H9 (cell line): ENCODE results near the gene PGS1. TPM values are rescaled to one million over a fixed set of nuclear protein-coding genes. Genes with fewer than 3 reads are reported as not detected.
A peak's percentile ranks its signal among the peaks of the same experiment; 100 is the strongest.

Experiments used
- DNase-seq: peaks from one replicate; pipeline ENCODE4 v3.0.0-alpha.2; 2017
- H2AFZ ChIP-seq: one replicate; pipeline ENCODE4 v1.6.1; 2013; ENCODE audit warnings: mild to moderate bottlenecking, low read length, control low read depth, moderate library complexity
- H2AK5ac ChIP-seq: 2 replicates; pipeline ENCODE4 v1.6.1; 2013; ENCODE audit warnings: low read length, control low read depth, mixed read lengths; ENCODE audit not compliant: insufficient read length
- H2BK120ac ChIP-seq: one replicate; pipeline ENCODE4 v1.6.1; 2013; ENCODE audit warnings: low read depth, mild to moderate bottlenecking, low read length, control low read depth, inconsistent platforms; ENCODE audit not compliant: poor library complexity, severe bottlenecking
- H2BK12ac ChIP-seq: 2 replicates; pipeline ENCODE4 v1.6.1; 2013; ENCODE audit warnings: low read length, control low read depth, mixed read lengths, low read depth; ENCODE audit not compliant: insufficient read length
- H2BK15ac ChIP-seq: 2 replicates; pipeline ENCODE4 v1.6.1; 2013; ENCODE audit warnings: low read depth, low read length, control low read depth
- H2BK20ac ChIP-seq: one replicate; pipeline ENCODE4 v1.6.1; 2013; ENCODE audit warnings: low read depth, mild to moderate bottlenecking, low read length, control low read depth, inconsistent platforms; ENCODE audit not compliant: poor library complexity, severe bottlenecking
- H2BK5ac ChIP-seq: 2 replicates; pipeline ENCODE4 v1.6.1; 2013; ENCODE audit warnings: low read length, control low read depth, mixed read lengths; ENCODE audit not compliant: insufficient read length
- H3K14ac ChIP-seq: 2 replicates; pipeline ENCODE4 v1.6.1; 2013; ENCODE audit warnings: low read length, control low read depth; ENCODE audit not compliant: insufficient read depth
- H3K18ac ChIP-seq: 2 replicates; pipeline ENCODE4 v1.6.1; 2013; ENCODE audit warnings: low read depth, mild to moderate bottlenecking, mixed read lengths, low read length, control low read depth; ENCODE audit not compliant: insufficient read length
- H3K23ac ChIP-seq: 2 replicates; pipeline ENCODE4 v1.6.1; 2013; ENCODE audit warnings: low read length, control low read depth, mixed read lengths, low read depth; ENCODE audit not compliant: insufficient read length
- H3K23me2 ChIP-seq: 2 replicates; pipeline ENCODE4 v1.6.1; 2013; ENCODE audit warnings: low read depth, mild to moderate bottlenecking, mixed read lengths, low read length, control low read depth; ENCODE audit not compliant: insufficient read length, poor library complexity, severe bottlenecking
- H3K27ac ChIP-seq: 2 replicates; pipeline ENCODE4 v1.5.1; 2013; ENCODE audit warnings: low read length, control low read depth, mixed read lengths, low read depth; ENCODE audit not compliant: insufficient read length
- H3K27me3 ChIP-seq: 2 replicates; pipeline ENCODE4 v1.6.1; 2013; ENCODE audit warnings: low read length, control low read depth, inconsistent platforms; ENCODE audit not compliant: insufficient read depth
- H3K4ac ChIP-seq: 2 replicates; pipeline ENCODE4 v1.6.1; 2013; ENCODE audit warnings: low read depth, mild to moderate bottlenecking, control low read depth, inconsistent platforms, low read length, moderate library complexity
- H3K4me1 ChIP-seq: 2 replicates; pipeline ENCODE4 v1.6.1; 2013; ENCODE audit warnings: low read length, control low read depth, inconsistent platforms; ENCODE audit not compliant: insufficient read depth
- H3K4me2 ChIP-seq: 2 replicates; pipeline ENCODE4 v1.6.1; 2013; ENCODE audit warnings: low read length, control low read depth, mixed read lengths; ENCODE audit not compliant: insufficient read length, insufficient read depth
- H3K56ac ChIP-seq: 2 replicates; pipeline ENCODE4 v1.6.1; 2013; ENCODE audit warnings: low read depth, mild to moderate bottlenecking, mixed read lengths, low read length, control low read depth; ENCODE audit not compliant: insufficient read length
- H3K79me1 ChIP-seq: 2 replicates; pipeline ENCODE4 v1.6.1; 2013; ENCODE audit warnings: low read depth, mild to moderate bottlenecking, moderate library complexity, low read length, control low read depth, inconsistent platforms; ENCODE audit not compliant: insufficient read depth, poor library complexity, severe bottlenecking
- H3K79me2 ChIP-seq: 2 replicates; pipeline ENCODE4 v1.6.1; 2013; ENCODE audit warnings: low read length, control low read depth, inconsistent platforms; ENCODE audit not compliant: insufficient read depth
- H3K9ac ChIP-seq: 2 replicates; pipeline ENCODE4 v1.6.1; 2013; ENCODE audit warnings: low read length, control low read depth, mixed read lengths; ENCODE audit not compliant: insufficient read length; ENCODE audit errors: extremely low read depth
- H3K9me3 ChIP-seq: one replicate; pipeline ENCODE4 v1.6.1; 2013; ENCODE audit warnings: low read depth, low read length, inconsistent platforms; ENCODE audit not compliant: control insufficient read depth
- H3T11ph ChIP-seq: one replicate; pipeline ENCODE4 v1.6.1; 2013; ENCODE audit warnings: mild to moderate bottlenecking, low read length, control low read depth, inconsistent platforms
- H4K20me1 ChIP-seq: one replicate; pipeline ENCODE4 v1.6.1; 2013; ENCODE audit not compliant: control insufficient read depth, insufficient read length, insufficient read depth
- H4K5ac ChIP-seq: 2 replicates; pipeline ENCODE4 v1.6.1; 2013; ENCODE audit warnings: low read depth, mild to moderate bottlenecking, mixed read lengths, low read length, control low read depth; ENCODE audit not compliant: insufficient read length
- H4K8ac ChIP-seq: replicated peaks from 2 replicates; pipeline ENCODE4 v1.6.1; 2013; ENCODE audit warnings: low read length, control low read depth, mixed read lengths, low read depth; ENCODE audit not compliant: insufficient read length
- H4K91ac ChIP-seq: 2 replicates; pipeline ENCODE4 v1.6.1; 2013; ENCODE audit warnings: low read depth, mild to moderate bottlenecking, moderate library complexity, mixed read lengths, low read length, control low read depth; ENCODE audit not compliant: insufficient read length
- H3K27ac Mint-ChIP-seq, 3 experiments: 2 replicates in 2 of 3; 3 replicates in 1 of 3; pipeline ENCODE4 v1.8.0; 2020 to 2021; ENCODE audit warnings: mixed read lengths in 3 of 3, mild to moderate bottlenecking in 1 of 3, moderate library complexity in 1 of 3
- H3K27me3 Mint-ChIP-seq: 2 replicates; pipeline ENCODE4 v1.8.0; 2021; ENCODE audit warnings: low read depth, mild to moderate bottlenecking, moderate library complexity, mixed read lengths
- H3K36me3 Mint-ChIP-seq, 3 experiments: 2 replicates in 2 of 3; 3 replicates in 1 of 3; pipeline ENCODE4 v1.8.0; 2020 to 2021; ENCODE audit warnings: low read depth in 3 of 3, mixed read lengths in 3 of 3; ENCODE audit not compliant: insufficient read depth in 1 of 3
- H3K4me1 Mint-ChIP-seq, 2 experiments: 2 replicates each; pipeline ENCODE4 v1.8.0; 2020; ENCODE audit warnings: mixed read lengths in 2 of 2
- H3K4me3 Mint-ChIP-seq, 2 experiments: 2 replicates in 1 of 2; 3 replicates in 1 of 2; pipeline ENCODE4 v1.8.0; 2020 to 2021; ENCODE audit warnings: mild to moderate bottlenecking in 2 of 2, mixed read lengths in 2 of 2, moderate library complexity in 1 of 2
- H3K9me3 Mint-ChIP-seq, 2 experiments: 2 replicates in 1 of 2; 3 replicates in 1 of 2; pipeline ENCODE4 v1.8.0; 2020; ENCODE audit warnings: mild to moderate bottlenecking in 2 of 2, mixed read lengths in 2 of 2, moderate library complexity in 1 of 2
- WGBS: extraction: QIAGEN DNeasy Blood & Tissue Kit; methylation state at CpG from one replicate; pipeline ENCODE4 v1.1.7; 2013; ENCODE audit warnings: missing lambda C conversion rate, low lambda C conversion rate, mixed read lengths; ENCODE audit not compliant: insufficient read length; ENCODE audit errors: extremely low coverage; 5-methylcytosine and 5-hydroxymethylcytosine counted together
- total RNA-seq: library from RNA; stranded (reverse); gene quantifications from 2 replicates; pipeline ENCODE4 v1.2.1, GENCODE V29; 2021
- TF ChIP-seq, protein P1 (sequence below): fragments of 200-600 bp; sonication (generic); conservative IDR thresholded peaks from 3 replicates; pipeline ENCODE4 v1.8.0; 2021; ENCODE audit warnings: antibody characterized with exemption, mild to moderate bottlenecking

Gene PGS1
- total RNA-seq, 1 experiment from 2014 or later, result 45.7 TPM

DNA sequence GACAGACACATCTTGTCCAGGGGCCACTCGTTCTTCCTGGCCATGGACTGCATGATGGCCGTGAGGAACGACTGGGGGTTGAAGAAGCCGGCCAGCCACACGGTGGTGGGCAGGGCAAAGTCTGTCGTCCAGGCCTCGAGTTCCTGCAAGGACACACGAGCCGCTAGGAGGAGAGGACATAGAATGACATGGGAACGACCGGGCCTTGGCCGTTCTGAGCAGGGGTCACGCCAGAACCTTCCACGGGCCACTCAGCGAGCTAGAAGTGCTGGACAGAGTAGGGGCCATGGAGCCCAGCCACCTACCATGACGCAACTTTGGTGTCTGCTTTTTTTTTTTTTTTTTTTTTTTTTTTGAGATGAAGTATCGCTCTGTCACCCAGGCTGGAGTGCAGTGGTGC lies 47.0 kb downstream of the PGS1 start:
- no peak overlapping the region for H3K4me3 Mint-ChIP-seq
- H2BK15ac ChIP-seq, result no peak overlapping the region
- H3K27me3 ChIP-seq, result no peaks in the 10 kb centered on the region
- H3K27ac Mint-ChIP-seq, result peak overlapping the region in 1 of 3 experiments; percentile 61; a peak in 1 of 7 replicates
- H2AK5ac ChIP-seq, result no peak overlapping the region
- H3K4ac ChIP-seq, result no peak overlapping the region
- H3K23ac ChIP-seq, result no peak overlapping the region
- H2AFZ ChIP-seq, result no peak overlapping the region
- H3K23me2 ChIP-seq, result no peaks in the 10 kb centered on the region
- H2BK20ac ChIP-seq, result no peak overlapping the region
- no peak overlapping the region for H2BK120ac ChIP-seq
- no peaks in the 10 kb centered on the region for H3K4me1 ChIP-seq
- H3K14ac ChIP-seq, result no peak overlapping the region
- H3K79me1 ChIP-seq, result no peaks in the 10 kb centered on the region
- peaks cover 2% of the 10 kb centered on the region for H4K20me1 ChIP-seq
- H4K8ac ChIP-seq, result no peak overlapping the region
- H3K27ac ChIP-seq, result no peak overlapping the region
- no peaks in the 10 kb centered on the region for H3K27me3 Mint-ChIP-seq
- no peak overlapping the region for H3K18ac ChIP-seq
- DNase-seq, result no peak
- no peaks in the 10 kb centered on the region for H3K9me3 ChIP-seq
- H3K9ac ChIP-seq, result no peak overlapping the region
- H3K4me1 Mint-ChIP-seq, result peaks cover 9 to 14% of the 10 kb centered on the region in 2 experiments
- H2BK5ac ChIP-seq, result no peak overlapping the region
- H3T11ph ChIP-seq, result no peak overlapping the region
- H3K4me2 ChIP-seq, result no peak overlapping the region
- peaks cover 24 to 64% (median 48%) of the 10 kb centered on the region in 3 experiments for H3K36me3 Mint-ChIP-seq
- no peaks in the 10 kb centered on the region for H3K79me2 ChIP-seq
- H3K56ac ChIP-seq, result no peak overlapping the region
- no peak overlapping the region for H4K5ac ChIP-seq
- no peak overlapping the region for H2BK12ac ChIP-seq
- WGBS, result no CpG with 5 or more reads among the region's 17 CpGs
- TF ChIP-seq, protein P1, sequence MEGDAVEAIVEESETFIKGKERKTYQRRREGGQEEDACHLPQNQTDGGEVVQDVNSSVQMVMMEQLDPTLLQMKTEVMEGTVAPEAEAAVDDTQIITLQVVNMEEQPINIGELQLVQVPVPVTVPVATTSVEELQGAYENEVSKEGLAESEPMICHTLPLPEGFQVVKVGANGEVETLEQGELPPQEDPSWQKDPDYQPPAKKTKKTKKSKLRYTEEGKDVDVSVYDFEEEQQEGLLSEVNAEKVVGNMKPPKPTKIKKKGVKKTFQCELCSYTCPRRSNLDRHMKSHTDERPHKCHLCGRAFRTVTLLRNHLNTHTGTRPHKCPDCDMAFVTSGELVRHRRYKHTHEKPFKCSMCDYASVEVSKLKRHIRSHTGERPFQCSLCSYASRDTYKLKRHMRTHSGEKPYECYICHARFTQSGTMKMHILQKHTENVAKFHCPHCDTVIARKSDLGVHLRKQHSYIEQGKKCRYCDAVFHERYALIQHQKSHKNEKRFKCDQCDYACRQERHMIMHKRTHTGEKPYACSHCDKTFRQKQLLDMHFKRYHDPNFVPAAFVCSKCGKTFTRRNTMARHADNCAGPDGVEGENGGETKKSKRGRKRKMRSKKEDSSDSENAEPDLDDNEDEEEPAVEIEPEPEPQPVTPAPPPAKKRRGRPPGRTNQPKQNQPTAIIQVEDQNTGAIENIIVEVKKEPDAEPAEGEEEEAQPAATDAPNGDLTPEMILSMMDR, result no peak
- H4K91ac ChIP-seq, result no peak overlapping the region
- no peaks in the 10 kb centered on the region for H3K9me3 Mint-ChIP-seq
